ENCODE measurements around the gene FSTL3. TPM values are rescaled to one million over a fixed set of nuclear protein-coding genes. Genes with fewer than 3 reads are reported as not detected.

The FSTL3 gene
- total RNA-seq, 6 donors from 2014 or later, result 109 to 335 (median 197) TPM

GRCh38 chr19:729965-730668 is 53.9 kb downstream of the FSTL3 start:
- no peak for TF ChIP-seq POLR2A (IDR thresholded peaks at IDR 0.05)
- no peak for TF ChIP-seq POLR2AphosphoS5 (IDR thresholded peaks at IDR 0.05)
- TF ChIP-seq EP300 (IDR thresholded peaks at IDR 0.05), result no peak
- TF ChIP-seq CTCF (IDR thresholded peaks at IDR 0.05), result no peak
- no peaks in the 10 kb centered on the region for H3K27me3 ChIP-seq
- H3K4me3 ChIP-seq, result no peak overlapping the region
- H3K36me3 ChIP-seq, result peaks cover 0 to 17% (median 0%) of the 10 kb centered on the region in 4 donors
- no peak for ATAC-seq (ENCODE audit: low FRiP score in 2 of 2)
- WGBS, 2 donors, result 75 to 81% methylated on average over 12 to 14 of the region's 14 CpGs
- H3K9me3 ChIP-seq, result no peaks in the 10 kb centered on the region
- H3K27ac ChIP-seq, result peak overlapping the region in 1 of 4 donors; percentile 34
- peaks cover 8 to 22% (median 12%) of the 10 kb centered on the region in 4 donors for H3K4me1 ChIP-seq
- peak in 1 of 2 donors; percentile 56 for DNase-seq

- H3K4me3 ChIP-seq, result no peak overlapping the region
- DNase-seq (peak in 1 of 2 donors; percentile 61), ATAC-seq (ENCODE audit: low FRiP score in 2 of 2) (no peak)
- whole genome bisulfite sequencing, 2 donors, result 90 to 94% methylated on average over 8 to 14 of the region's 16 CpGs
- H3K27me3 ChIP-seq, result no peaks in the 10 kb centered on the region
- no peak for TF ChIP-seq EP300 (IDR thresholded peaks at IDR 0.05)
- no peak for TF ChIP-seq POLR2A (IDR thresholded peaks at IDR 0.05)
- no peak for TF ChIP-seq CTCF (IDR thresholded peaks at IDR 0.05)
- no peak for TF ChIP-seq POLR2AphosphoS5 (IDR thresholded peaks at IDR 0.05)
- peaks cover 8 to 22% (median 12%) of the 10 kb centered on the region in 4 donors for H3K4me1 ChIP-seq
- no peaks in the 10 kb centered on the region for H3K9me3 ChIP-seq
- H3K27ac ChIP-seq, result no peak overlapping the region
- peaks cover 0 to 19% (median 0%) of the 10 kb centered on the region in 4 donors for H3K36me3 ChIP-seq
Measured at GRCh38 chr19:731000-731399, 54.8 kb downstream of the FSTL3 start.

DNA sequence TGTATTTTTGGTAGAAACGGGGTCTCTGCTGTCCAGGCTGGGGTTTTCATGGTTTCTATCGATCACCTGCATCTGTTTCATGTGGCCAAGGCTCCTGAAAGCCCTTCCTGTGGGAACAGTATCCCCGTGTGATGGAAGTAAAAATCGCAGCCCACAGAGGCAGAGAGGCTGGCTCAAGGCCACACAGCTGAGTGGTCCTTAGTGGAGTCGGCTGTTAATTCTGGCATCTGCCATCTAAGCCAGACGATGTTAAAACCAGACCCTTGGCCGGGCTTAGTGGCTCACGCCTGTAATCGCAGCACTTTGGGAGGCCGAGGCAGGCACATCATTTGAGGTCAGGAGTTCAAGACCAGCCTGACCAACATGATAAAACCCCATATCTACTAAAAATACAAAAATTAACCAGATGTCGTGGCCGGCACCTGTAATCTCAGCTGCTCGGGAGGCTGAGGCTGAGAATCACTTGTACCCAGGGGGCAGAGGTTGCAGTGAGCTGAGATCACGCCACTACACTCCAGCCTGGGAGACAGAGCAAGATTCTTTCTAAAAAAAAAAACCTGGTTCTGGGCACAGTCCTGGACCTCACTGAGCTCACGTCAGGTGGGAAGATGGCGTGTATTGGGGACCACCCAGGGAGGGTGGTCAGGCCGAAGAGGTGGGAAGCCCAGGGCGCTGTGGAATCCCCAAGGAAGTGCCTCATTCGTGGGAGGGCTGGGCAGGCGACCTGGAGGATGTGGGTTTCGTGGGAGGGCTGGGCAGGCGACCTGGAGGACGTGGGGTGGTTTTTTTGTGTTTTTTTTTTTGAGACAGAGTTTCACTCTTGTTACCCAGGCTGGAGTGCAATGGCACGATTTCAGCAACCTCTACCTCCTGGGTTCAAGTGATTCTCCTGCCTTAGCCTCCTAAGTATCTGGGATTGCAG is 56.2 kb downstream of the FSTL3 start:
- DNase-seq (no peak), ATAC-seq (ENCODE audit: low FRiP score in 2 of 2) (no peak)

More for the DNA sequence above, 56.2 kb downstream of the FSTL3 start:
- TF ChIP-seq POLR2A (IDR thresholded peaks at IDR 0.05) (no peak), POLR2AphosphoS5 (IDR thresholded peaks at IDR 0.05) (no peak), EP300 (IDR thresholded peaks at IDR 0.05) (no peak), CTCF (IDR thresholded peaks at IDR 0.05) (no peak)
- Histone ChIP-seq H3K9me3 (no peaks in the 10 kb centered on the region), H3K4me3 (no peak overlapping the region), H3K4me1 (peaks cover 6 to 20% (median 11%) of the 10 kb centered on the region in 4 donors), H3K27me3 (no peaks in the 10 kb centered on the region), H3K27ac (no peak overlapping the region), H3K36me3 (peaks cover 0 to 17% (median 0%) of the 10 kb centered on the region in 4 donors)
- 69 to 82% methylated on average over 24 of the region's 24 CpGs for WGBS, 2 donors

Other genes with a start within 250 kb of the FSTL3 start
- gene SHC2, start 215.4 kb upstream of the FSTL3 start, total RNA-seq, result 100 to 1,000 TPM in 1 of 6 donors, 10 to 100 TPM in 5; 10.5 to 104 (median 22.5) TPM
- 1 to 10 TPM in 2 of 6 donors, under 1 TPM in 2, not detected in 2; 0.63 to 3.1 (median 1.1) TPM for gene MADCAM1, start 179.9 kb upstream of the FSTL3 start, total RNA-seq
- gene TPGS1, start 168.9 kb upstream of the FSTL3 start, total RNA-seq, result 10 to 100 TPM; 30.9 to 67.1 (median 40.1) TPM
- gene CDC34, start 144.6 kb upstream of the FSTL3 start, total RNA-seq, result 100 to 1,000 TPM in 1 of 6 donors, 10 to 100 TPM in 5; 42.7 to 140 (median 52.4) TPM
- gene GZMM, start 132.3 kb upstream of the FSTL3 start, total RNA-seq, result 1 to 10 TPM in 4 of 6 donors, not detected in 2; 2.3 to 6.1 (median 3.8) TPM
- 100 to 1,000 TPM; 222 to 429 (median 387) TPM for gene BSG, start 103.8 kb upstream of the FSTL3 start, total RNA-seq
- gene HCN2, start 86.5 kb upstream of the FSTL3 start, total RNA-seq, result under 1 TPM in 3 of 6 donors, not detected in 3; 0.46 to 0.47 (median 0.46) TPM
- 10 to 100 TPM; 26.7 to 86.5 (median 50.9) TPM for gene POLRMT, start 42.9 kb upstream of the FSTL3 start, total RNA-seq
- 1 to 10 TPM in 3 of 6 donors, under 1 TPM in 2, not detected in 1; 0.40 to 6.3 (median 1.2) TPM for gene FGF22, start 36.5 kb upstream of the FSTL3 start, total RNA-seq
- gene RNF126, start 13.2 kb upstream of the FSTL3 start, total RNA-seq, result 100 to 1,000 TPM in 1 of 6 donors, 10 to 100 TPM in 5; 36.7 to 106 (median 66.3) TPM
- gene PRSS57, start 19.1 kb downstream of the FSTL3 start, total RNA-seq, result under 1 TPM in 2 of 6 donors, not detected in 4; 0.37 to 0.46 TPM
- gene PALM, start 32.5 kb downstream of the FSTL3 start, total RNA-seq, result 10 to 100 TPM; 12.5 to 65.6 (median 37.4) TPM
- 10 to 100 TPM; 22.5 to 51.5 (median 37.5) TPM for gene MISP, start 74.7 kb downstream of the FSTL3 start, total RNA-seq
- 100 to 1,000 TPM; 122 to 270 (median 219) TPM for gene PTBP1, start 121.1 kb downstream of the FSTL3 start, total RNA-seq
- 10 to 100 TPM in 1 of 6 donors, 1 to 10 TPM in 4, under 1 TPM in 1; 0.63 to 14.2 (median 5.6) TPM for gene PLPPR3, start 145.6 kb downstream of the FSTL3 start, total RNA-seq
- 10 to 100 TPM in 1 of 6 donors, 1 to 10 TPM in 5; 2.0 to 13.6 (median 5.3) TPM for gene AZU1, start 151.4 kb downstream of the FSTL3 start, total RNA-seq
- 1 to 10 TPM in 2 of 6 donors, not detected in 4; 1.1 to 9.4 TPM for gene PRTN3, start 164.6 kb downstream of the FSTL3 start, total RNA-seq
- 10 to 100 TPM in 1 of 6 donors, 1 to 10 TPM in 2, under 1 TPM in 2, not detected in 1; 0.69 to 11.9 (median 1.3) TPM for gene ELANE, start 175.9 kb downstream of the FSTL3 start, total RNA-seq
- 100 to 1,000 TPM; 101 to 393 (median 259) TPM for gene CFD, start 183.3 kb downstream of the FSTL3 start, total RNA-seq
- 100 to 1,000 TPM in 2 of 6 donors, 10 to 100 TPM in 4; 33.5 to 110 (median 62.1) TPM for gene MED16, start 216.8 kb downstream of the FSTL3 start, total RNA-seq
- gene RNU6-9, start 217.1 kb downstream of the FSTL3 start, total RNA-seq, result not detected
- 10 to 100 TPM; 39.6 to 71.2 (median 63.3) TPM for gene R3HDM4, start 236.8 kb downstream of the FSTL3 start, total RNA-seq
- gene KISS1R, start 240.9 kb downstream of the FSTL3 start, total RNA-seq, result not detected
- gene ARID3A, start 249.6 kb downstream of the FSTL3 start, total RNA-seq, result 10 to 100 TPM in 4 of 6 donors, 1 to 10 TPM in 2; 7.1 to 54.5 (median 19.2) TPM